A549 (cell line): ENCODE results near the gene DRC3. TPM values are rescaled to one million over a fixed set of nuclear protein-coding genes. Genes with fewer than 3 reads are reported as not detected.
"Not testable (repeated sequence)": the region's sequence is repeated elsewhere in the genome, so short reads cannot be mapped to it uniquely, and the experiment has no call there.

Experiments used
- ATAC-seq, 2 experiments: fragments of 200-7000 bp in 1 of 2; fragments of >200 bp in 1 of 2; cut with Nextera tagmentation in 1 of 2; cut with Tn5 transposase in 1 of 2; 3 replicates each; pipeline versions ENCODE4 v1.8.0 to v1.9.1; 2018 to 2020; ENCODE audit warnings: mild to moderate bottlenecking in 1 of 2, moderate library complexity in 1 of 2
- CTCF ChIA-PET: fragments of 300-600 bp; sonication (Branson Sonifier 250); formaldehyde crosslinking; extraction: SDS; loops from one replicate; lab custom pipeline; 2021; ENCODE audit warnings: antibody characterized with exemption, inconsistent platforms; lab: Yijun Ruan, JAX
- POLR2A ChIA-PET: fragments of 350-600 bp; formaldehyde crosslinking; extraction: SDS; loops from one replicate; lab custom pipeline; 2021; ENCODE audit warnings: antibody characterized with exemption, inconsistent platforms; lab: Yijun Ruan, JAX
- DNase-seq, 2 experiments: peaks; one replicate each; pipeline versions ENCODE4 v3.0.0 to v3.0.0-alpha.2; 2011 to 2016; ENCODE audit warnings: low read depth in 1 of 2, low spot score in 1 of 2
- FAIRE-seq: peaks from 2 replicates; lab custom pipeline; 2011; peaks lifted over from hg19 to GRCh38; lab: Jason Lieb, UNC
- H3K27ac ChIP-seq, 2 experiments: fragments of >200 bp; sonication (Bioruptor Twin); formaldehyde crosslinking; 3 replicates each; pipeline ENCODE4 v1.5.1; 2016 to 2017
- H3K4me1 ChIP-seq: fragments of >200 bp; sonication (Bioruptor Twin); formaldehyde crosslinking; 3 replicates; pipeline ENCODE4 v1.6.1; 2016
- H3K4me2 ChIP-seq: fragments of >200 bp; sonication (Bioruptor Twin); formaldehyde crosslinking; 3 replicates; pipeline ENCODE4 v1.6.1; 2016
- H3K4me3 ChIP-seq: fragments of >200 bp; sonication (Bioruptor Twin); formaldehyde crosslinking; 3 replicates; pipeline ENCODE4 v1.5.1; 2016
- H3K9me3 ChIP-seq: fragments of >200 bp; sonication (Bioruptor Twin); formaldehyde crosslinking; 3 replicates; pipeline ENCODE4 v1.6.1; 2016
- CBX8 ChIP-seq: fragments of 200-600 bp; sonication (generic); IDR thresholded peaks from 2 replicates; pipeline ENCODE4 v1.6.1; 2016
- CTCF ChIP-seq: fragments of >200 bp; sonication (Bioruptor Twin); formaldehyde crosslinking; IDR thresholded peaks from 3 replicates; pipeline ENCODE4 v1.5.1; 2016
- EHF ChIP-seq: fragments of 250-450 bp; sonication (Bioruptor Pico); IDR thresholded peaks from 2 replicates; pipeline ENCODE4 v1.5.0; 2020; ENCODE audit warnings: mild to moderate bottlenecking
- EHMT2 ChIP-seq: fragments of 200-600 bp; sonication (generic); IDR thresholded peaks from 2 replicates; pipeline ENCODE4 v1.6.1; 2016; ENCODE audit warnings: antibody characterized with exemption, low read depth, mild to moderate bottlenecking, moderate library complexity
- FOSB ChIP-seq: fragments of 250-450 bp; sonication (Bioruptor Pico); IDR thresholded peaks from 2 replicates; pipeline ENCODE4 v1.5.0; 2020; ENCODE audit warnings: mild to moderate bottlenecking, moderate library complexity
- FOXS1 ChIP-seq: fragments of 250-450 bp; sonication (Bioruptor Pico); IDR thresholded peaks from 2 replicates; pipeline ENCODE4 v1.5.0; 2020; ENCODE audit warnings: mild to moderate bottlenecking, moderate library complexity
- HEYL ChIP-seq: fragments of 250-450 bp; sonication (Bioruptor Pico); IDR thresholded peaks from 2 replicates; pipeline ENCODE4 v1.8.0; 2021; ENCODE audit warnings: mild to moderate bottlenecking, moderate library complexity
- MAFK ChIP-seq: fragments of 450-650 bp; IDR thresholded peaks from 2 replicates; pipeline ENCODE4 v1.6.1; 2014; ENCODE audit not compliant: partially characterized antibody
- NFE2L2 ChIP-seq: fragments of 150-350 bp; conservative IDR thresholded peaks from 2 replicates; pipeline ENCODE4 v1.6.1; 2014; ENCODE audit warnings: low read length
- NPAS2 ChIP-seq: fragments of 250-450 bp; sonication (Bioruptor Pico); IDR thresholded peaks from 2 replicates; pipeline ENCODE4 v1.8.0; 2022; ENCODE audit warnings: mild to moderate bottlenecking, moderate library complexity, borderline replicate concordance
- NR3C1 ChIP-seq: fragments of >200 bp; sonication (Bioruptor Twin); formaldehyde crosslinking; IDR thresholded peaks from 3 replicates; pipeline ENCODE4 v1.6.1; 2017
- PHF8 ChIP-seq: fragments of 200-600 bp; sonication (generic); IDR thresholded peaks from 2 replicates; pipeline ENCODE4 v1.6.1; 2016; ENCODE audit warnings: low read depth, mild to moderate bottlenecking, antibody characterized with exemption, moderate library complexity, borderline replicate concordance
- POLR2AphosphoS2 ChIP-seq: conservative IDR thresholded peaks from 2 replicates; pipeline ENCODE4 v1.6.1; 2012; ENCODE audit warnings: low read length, improper control_type of control experiment, inconsistent platforms
- RARB ChIP-seq: fragments of 250-450 bp; sonication (Bioruptor Pico); IDR thresholded peaks from 2 replicates; pipeline ENCODE4 v1.8.0; 2021; ENCODE audit warnings: mild to moderate bottlenecking, moderate library complexity
- RCOR1 ChIP-seq: fragments of 150-350 bp; IDR thresholded peaks from 2 replicates; pipeline ENCODE4 v1.6.1; 2014; ENCODE audit warnings: antibody characterized with exemption, low read length, low read depth
- SMC3 ChIP-seq: fragments of >200 bp; sonication (Bioruptor Twin); formaldehyde crosslinking; IDR thresholded peaks from 3 replicates; pipeline ENCODE4 v1.6.1; 2018; ENCODE audit warnings: inconsistent platforms
- SREBF2 ChIP-seq: fragments of 450-650 bp; IDR thresholded peaks from 2 replicates; pipeline ENCODE4 v1.6.1; 2014; ENCODE audit warnings: mild to moderate bottlenecking, moderate library complexity
- TFCP2L1 ChIP-seq: fragments of 250-450 bp; sonication (Bioruptor Pico); IDR thresholded peaks from 2 replicates; pipeline ENCODE4 v1.5.0; 2021; ENCODE audit warnings: mild to moderate bottlenecking
- TP53 ChIP-seq: fragments of 250-450 bp; sonication (Bioruptor Pico); IDR thresholded peaks from 2 replicates; pipeline ENCODE4 v1.5.0; 2021; ENCODE audit warnings: mild to moderate bottlenecking, moderate library complexity
- ZC3H11A ChIP-seq: fragments of 450-650 bp; IDR thresholded peaks from 2 replicates; pipeline ENCODE4 v1.6.1; 2014; ENCODE audit warnings: antibody characterized with exemption, mild to moderate bottlenecking
- WGBS: methylation state at CpG from one replicate; pipeline ENCODE4 v1.1.6; 2017; ENCODE audit errors: missing lambda C conversion rate; 5-methylcytosine and 5-hydroxymethylcytosine counted together
- polyA plus RNA-seq, 4 experiments: library from polyadenylated mRNA; depleted of rRNA in 3 of 4; stranded (reverse); fragments of >200 nt; fragmentation: RNase III in 1 of 4; extraction: RNeasy Plus Mini Kit Qiagen cat#74134 plus additional on column Dnase treatment in 1 of 4; gene quantifications; 2 replicates in 3 of 4; 3 replicates in 1 of 4; pipeline ENCODE4 v1.2.3, GENCODE V29; 2011 to 2017
- TF ChIP-seq, protein P1 (sequence below): fragments of >200 bp; sonication (Bioruptor Twin); formaldehyde crosslinking; IDR thresholded peaks from 3 replicates; pipeline ENCODE4 v1.6.1; 2016
- TF ChIP-seq, protein P2 (sequence below): IDR thresholded peaks from 2 replicates; pipeline ENCODE4 v1.6.1; 2012; ENCODE audit warnings: low read depth, borderline replicate concordance
- TF ChIP-seq, protein P3 (sequence below): fragments of 150-350 bp; IDR thresholded peaks from 2 replicates; pipeline ENCODE4 v1.6.1; 2014; ENCODE audit warnings: low read depth, mild to moderate bottlenecking, low read length

The DRC3 gene
- polyA plus RNA-seq, 2 of the 4 experiments (the other 2 are of a cell fraction), result 2.9 to 3.1 TPM

DNA sequence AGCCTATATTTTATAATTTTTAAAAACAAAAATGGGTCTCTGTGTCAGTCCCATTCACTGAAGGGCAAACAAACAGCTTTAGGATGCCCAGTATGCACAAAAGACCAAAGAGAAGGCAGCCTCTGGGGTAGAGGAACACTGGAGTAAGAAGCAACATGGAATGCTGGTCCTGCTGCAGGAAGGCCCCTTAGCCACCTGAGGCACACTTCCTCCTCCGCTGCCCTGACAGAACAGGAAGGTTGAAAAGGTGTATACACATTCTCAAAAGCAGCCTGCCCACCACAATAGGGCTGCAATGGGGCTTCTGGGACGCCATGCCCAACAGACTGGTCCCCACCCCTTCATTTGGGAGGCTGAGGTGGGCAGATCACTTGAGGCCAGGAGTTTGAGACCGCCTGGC, 20.0 kb upstream of the DRC3 start:
- no peaks in the 10 kb centered on the region for H3K9me3 ChIP-seq
- H3K4me1 ChIP-seq, result peaks cover 34% of the 10 kb centered on the region
- no peak overlapping the region for H3K4me2 ChIP-seq
- ATAC-seq (peak in 1 of 2 experiments; percentile 41; a peak in 3 of 6 replicates), DNase-seq (no peak), FAIRE-seq (no peak)
- ChIA-PET CTCF (interaction anchor here (0.7 to 1.3 kb wide), 5 partner anchors 15 to 80 kb away, joined by 3 to 4 read pairs (median 3); no protein-coding TSS in a partner anchor), POLR2A (no interaction called here)
- WGBS, result 87% methylated on average over 3 of the region's 3 CpGs
- H3K4me3 ChIP-seq, result no peak overlapping the region
- H3K27ac ChIP-seq, result no peak overlapping the region; a peak in 1 of 6 replicates
- TF ChIP-seq, protein P1, sequence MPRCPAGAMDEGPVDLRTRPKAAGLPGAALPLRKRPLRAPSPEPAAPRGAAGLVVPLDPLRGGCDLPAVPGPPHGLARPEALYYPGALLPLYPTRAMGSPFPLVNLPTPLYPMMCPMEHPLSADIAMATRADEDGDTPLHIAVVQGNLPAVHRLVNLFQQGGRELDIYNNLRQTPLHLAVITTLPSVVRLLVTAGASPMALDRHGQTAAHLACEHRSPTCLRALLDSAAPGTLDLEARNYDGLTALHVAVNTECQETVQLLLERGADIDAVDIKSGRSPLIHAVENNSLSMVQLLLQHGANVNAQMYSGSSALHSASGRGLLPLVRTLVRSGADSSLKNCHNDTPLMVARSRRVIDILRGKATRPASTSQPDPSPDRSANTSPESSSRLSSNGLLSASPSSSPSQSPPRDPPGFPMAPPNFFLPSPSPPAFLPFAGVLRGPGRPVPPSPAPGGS, result no peak
- TF ChIP-seq, protein P2, sequence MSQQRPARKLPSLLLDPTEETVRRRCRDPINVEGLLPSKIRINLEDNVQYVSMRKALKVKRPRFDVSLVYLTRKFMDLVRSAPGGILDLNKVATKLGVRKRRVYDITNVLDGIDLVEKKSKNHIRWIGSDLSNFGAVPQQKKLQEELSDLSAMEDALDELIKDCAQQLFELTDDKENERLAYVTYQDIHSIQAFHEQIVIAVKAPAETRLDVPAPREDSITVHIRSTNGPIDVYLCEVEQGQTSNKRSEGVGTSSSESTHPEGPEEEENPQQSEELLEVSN, result no peak
- TF ChIP-seq EHMT2, result no peak
- TF ChIP-seq SREBF2, result no peak
- TF ChIP-seq EHF (CRISPR knock-in tag), result no peak
- TF ChIP-seq NR3C1, result no peak
- TF ChIP-seq CTCF, result no peak
- no peak for TF ChIP-seq PHF8
- TF ChIP-seq FOSB (CRISPR knock-in tag), result no peak
- TF ChIP-seq TP53, result no peak
- no peak for TF ChIP-seq MAFK
- TF ChIP-seq CBX8, result no peak
- TF ChIP-seq TFCP2L1 (CRISPR knock-in tag), result no peak
- no peak for TF ChIP-seq NPAS2 (CRISPR knock-in tag)
- no peak for TF ChIP-seq HEYL (CRISPR knock-in tag)
- TF ChIP-seq, protein P3, sequence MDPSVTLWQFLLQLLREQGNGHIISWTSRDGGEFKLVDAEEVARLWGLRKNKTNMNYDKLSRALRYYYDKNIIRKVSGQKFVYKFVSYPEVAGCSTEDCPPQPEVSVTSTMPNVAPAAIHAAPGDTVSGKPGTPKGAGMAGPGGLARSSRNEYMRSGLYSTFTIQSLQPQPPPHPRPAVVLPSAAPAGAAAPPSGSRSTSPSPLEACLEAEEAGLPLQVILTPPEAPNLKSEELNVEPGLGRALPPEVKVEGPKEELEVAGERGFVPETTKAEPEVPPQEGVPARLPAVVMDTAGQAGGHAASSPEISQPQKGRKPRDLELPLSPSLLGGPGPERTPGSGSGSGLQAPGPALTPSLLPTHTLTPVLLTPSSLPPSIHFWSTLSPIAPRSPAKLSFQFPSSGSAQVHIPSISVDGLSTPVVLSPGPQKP, result no peak

DNA sequence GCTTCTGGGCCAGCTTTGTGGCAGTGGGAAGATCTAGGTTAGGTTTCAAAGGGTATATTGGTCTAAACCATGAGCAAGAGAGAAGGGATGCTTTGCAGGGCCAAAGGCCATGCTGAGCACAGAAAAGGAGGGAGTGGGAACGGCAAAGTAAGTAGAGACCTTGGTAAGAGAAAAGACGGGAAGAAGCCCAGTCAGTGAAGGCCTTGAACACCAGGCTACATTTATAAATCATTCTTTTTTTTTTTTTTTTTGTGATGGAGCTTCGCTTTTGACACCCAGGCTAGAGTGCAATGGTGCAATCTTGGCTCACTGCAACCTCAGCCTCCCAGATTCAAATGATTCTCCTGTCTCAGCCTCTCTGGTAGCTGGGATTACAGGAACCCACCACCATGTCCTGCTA, 18.6 kb upstream of the DRC3 start:
- Histone ChIP-seq H3K4me2 (no peak overlapping the region), H3K4me1 (peaks cover 42% of the 10 kb centered on the region), H3K4me3 (no peak overlapping the region), H3K27ac (no peak overlapping the region), H3K9me3 (no peaks in the 10 kb centered on the region)
- ATAC-seq (no peak), FAIRE-seq (no peak), DNase-seq (no peak)
- CTCF ChIA-PET, result interaction anchor here (1.4 kb wide), 1 partner anchor 79 kb away, joined by 6 read pairs; no protein-coding TSS in a partner anchor
- no peak for TF ChIP-seq FOXS1
- TF ChIP-seq ZC3H11A, result no peak
- TF ChIP-seq EHF (CRISPR knock-in tag), result no peak
- no peak for TF ChIP-seq NR3C1
- no peak for TF ChIP-seq TP53
- TF ChIP-seq RARB, result no peak
- TF ChIP-seq NFE2L2, result no peak
- no peak for TF ChIP-seq SMC3
- no peak for TF ChIP-seq POLR2AphosphoS2
- TF ChIP-seq RCOR1, result no peak
- 96% methylated on average over 3 of the region's 3 CpGs for WGBS
- POLR2A ChIA-PET, result interaction anchor here (0.6 kb wide), 1 partner anchor 304 kb away, joined by 8 read pairs; no protein-coding TSS in a partner anchor

DNA sequence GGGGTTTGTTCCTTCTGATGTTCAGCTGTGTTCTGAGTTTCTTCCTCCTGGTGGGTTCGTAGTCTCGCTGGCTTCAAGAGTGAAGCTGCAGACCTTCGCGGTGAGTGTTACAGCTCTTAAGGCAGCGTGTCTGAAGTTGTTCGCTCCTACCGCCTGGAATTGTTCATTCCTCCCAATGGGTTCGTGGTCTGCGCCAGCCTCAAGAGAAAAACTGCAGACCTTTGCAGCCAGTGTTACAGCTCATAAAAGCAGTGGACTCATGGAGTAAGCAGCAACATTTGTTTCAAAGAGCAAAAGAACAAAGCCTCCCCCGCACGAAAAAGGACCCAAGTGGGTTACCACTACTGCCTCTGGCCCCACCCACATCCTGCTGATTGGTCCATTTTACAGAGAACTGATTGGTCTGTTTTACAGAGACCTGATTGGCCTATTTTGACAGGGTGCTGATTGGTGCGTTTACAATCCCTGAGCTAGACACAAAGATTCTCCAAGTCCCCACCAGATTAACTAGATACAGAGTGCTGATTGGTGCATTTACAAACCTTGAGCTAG, 16.8 kb upstream of the DRC3 start:
- H3K9me3 ChIP-seq, FAIRE-seq, H3K4me3 ChIP-seq, POLR2A ChIA-PET, ATAC-seq, H3K4me2 ChIP-seq: not testable (repeated sequence)
- Histone ChIP-seq H3K4me1 (peaks cover 52% of the 10 kb centered on the region), H3K27ac (peak overlapping the region in 1 of 2 experiments; percentile 83; a peak in 3 of 6 replicates)
- CTCF ChIA-PET, result interaction anchor here (0.8 to 6.2 kb wide), 10 partner anchors 11 to 65 kb away, joined by 3 to 51 read pairs (median 4); partner anchors contain the start of genes DRC3 and TOM1L2
- DNase-seq, result peak in 1 of 2 experiments; percentile 25
- WGBS, result 98% methylated on average over 12 of the region's 12 CpGs
